GM18951 (cell line): ENCODE measurements around the gene SNX30.

ENCODE experiments used
- POLR2A ChIP-seq: IDR thresholded peaks from 4 replicates; pipeline ENCODE4 v1.6.1; 2011; ENCODE audit warnings: mild to moderate bottlenecking; ENCODE audit not compliant: insufficient read length, insufficient read depth; ENCODE audit errors: extremely low read depth
- in situ Hi-C: fragments of 300-500 bp; cut with MboI; formaldehyde crosslinking; loops from one replicate; pipeline ENCODE4 v1.12.0; 2022; ENCODE audit warnings: low sequenced_read_pairs, mixed read lengths, inconsistent platforms; ENCODE audit not compliant: unreplicated experiment

Gene SNX30

GRCh38 chr9:112831969-112832368 is 81.4 kb downstream of the SNX30 start:
- no peak for TF ChIP-seq POLR2A
- in situ Hi-C loops, result loop anchor here (10.0 kb wide), 1 partner anchor 63 kb away; the partner anchor contains the start of gene SLC46A2

GRCh38 chr9:112833081-112833480 is 82.5 kb downstream of the SNX30 start:
- TF ChIP-seq POLR2A, result no peak
- in situ Hi-C loops, result loop anchor here (10.0 kb wide), 1 partner anchor 62 kb away; the partner anchor contains the start of gene SLC46A2

GRCh38 chr9:112836394-112836793 is 85.8 kb downstream of the SNX30 start:
- in situ Hi-C loops, result loop anchor here (10.0 kb wide), 1 partner anchor 58 kb away; the partner anchor contains the start of gene SLC46A2
- TF ChIP-seq POLR2A, result no peak

- in situ Hi-C loops, result loop anchor here (10.0 kb wide), 1 partner anchor 56 kb away; the partner anchor contains the start of gene SLC46A2
- no peak for TF ChIP-seq POLR2A
These were observed 87.8 kb downstream of the SNX30 start for GRCh38 chr9:112838342-112838741.

- no peak for TF ChIP-seq POLR2A
- in situ Hi-C loops, result loop anchor here (10.0 kb wide), 1 partner anchor 55 kb away; the partner anchor contains the start of gene SLC46A2
These were observed 88.8 kb downstream of the SNX30 start for GRCh38 chr9:112839331-112839730.

- in situ Hi-C loops, result no loop called here
- no peak for TF ChIP-seq POLR2A
These were observed 90.7 kb downstream of the SNX30 start for GRCh38 chr9:112841261-112841660.

- in situ Hi-C loops, result no loop called here
- TF ChIP-seq POLR2A, result no peak
These were observed 92.0 kb downstream of the SNX30 start for GRCh38 chr9:112842555-112842954.

GRCh38 chr9:112844771-112845542 is 94.4 kb downstream of the SNX30 start:
- no peak for TF ChIP-seq POLR2A
- in situ Hi-C loops, result no loop called here

GRCh38 chr9:112846528-112847488 is 96.2 kb downstream of the SNX30 start:
- no peak for TF ChIP-seq POLR2A
- in situ Hi-C loops, result no loop called here

- TF ChIP-seq POLR2A, result no peak
- in situ Hi-C loops, result no loop called here
These were observed 98.0 kb downstream of the SNX30 start for GRCh38 chr9:112848316-112849151.

- no peak for TF ChIP-seq POLR2A
- in situ Hi-C loops, result no loop called here
These were observed 98.9 kb downstream of the SNX30 start for GRCh38 chr9:112849363-112849922.

- in situ Hi-C loops, result no loop called here
- TF ChIP-seq POLR2A, result no peak
These were observed 100.3 kb downstream of the SNX30 start for GRCh38 chr9:112850840-112851239.
